HK-2 (cell line): ENCODE data around the gene TUFT1.

Source experiments
- DNase-seq: peaks from one replicate; pipeline ENCODE4 v3.0.0-alpha.2; 2018; ENCODE audit not compliant: unreplicated experiment

Gene TUFT1

GRCh38 chr1:151537112-151537511, 3.0 kb upstream of the TUFT1 start:
- peak; percentile 81 for DNase-seq

DNA sequence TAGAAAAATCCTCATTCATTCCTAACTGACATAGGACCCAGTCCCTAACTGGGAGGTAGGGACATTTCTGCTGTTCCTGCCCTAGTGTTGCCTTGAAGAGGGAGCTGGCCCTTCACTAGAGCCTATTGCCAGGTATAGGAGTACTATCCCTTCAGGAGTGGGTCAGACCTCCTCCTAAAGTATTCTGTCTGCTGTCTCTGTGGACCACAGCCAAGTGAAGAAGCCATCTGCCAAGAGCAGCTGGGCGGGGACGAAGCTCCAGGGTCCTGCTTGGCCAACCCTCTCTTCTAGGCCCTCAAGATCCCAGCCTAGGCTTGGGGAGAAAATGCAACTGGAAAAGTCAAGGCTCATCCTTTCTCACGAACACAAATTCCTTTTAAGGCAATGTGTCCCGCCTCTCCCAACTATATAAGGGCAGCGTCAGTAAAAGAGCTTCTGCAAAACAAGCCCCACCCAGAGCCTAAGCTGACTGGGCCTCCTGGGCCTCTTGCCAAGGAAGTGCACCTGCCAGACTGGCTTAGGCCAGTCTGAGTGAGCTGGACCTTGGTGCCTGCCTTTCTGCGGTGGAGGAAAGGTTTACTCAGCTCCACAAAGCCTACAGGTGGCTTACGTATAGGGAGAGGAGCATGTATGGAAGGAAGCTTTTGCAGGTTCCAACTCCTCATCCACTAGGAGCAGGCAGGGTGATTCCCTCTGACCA, 638 bp upstream of the TUFT1 start:
- DNase-seq, result peak; percentile 94

- peak; percentile 41 for DNase-seq
Observed at GRCh38 chr1:151540982-151541377, 871 bp downstream of the TUFT1 start.

DNA sequence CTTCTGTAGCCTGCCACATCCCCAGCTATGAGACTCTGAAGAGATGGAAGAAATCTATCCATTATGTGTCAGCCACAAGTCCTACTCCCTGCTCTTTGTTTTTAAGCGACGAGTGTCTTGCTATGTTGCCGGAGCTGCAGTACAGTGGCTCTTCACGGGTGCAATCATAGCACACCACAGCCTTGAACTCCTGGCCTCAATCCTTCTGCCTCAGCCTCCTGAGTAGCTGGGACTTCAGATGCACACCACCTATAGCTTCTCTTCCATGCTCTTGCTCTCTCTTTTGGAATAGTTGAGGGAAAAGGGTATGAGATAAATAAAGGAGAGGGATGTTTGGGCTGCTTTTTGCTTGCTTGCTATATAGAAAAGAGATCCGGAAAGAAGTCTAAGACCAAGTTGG, 1.6 kb downstream of the TUFT1 start:
- DNase-seq, result peak; percentile 19

- DNase-seq, result peak; percentile 64
Observed at GRCh38 chr1:151542710-151543129, 2.6 kb downstream of the TUFT1 start.

DNA sequence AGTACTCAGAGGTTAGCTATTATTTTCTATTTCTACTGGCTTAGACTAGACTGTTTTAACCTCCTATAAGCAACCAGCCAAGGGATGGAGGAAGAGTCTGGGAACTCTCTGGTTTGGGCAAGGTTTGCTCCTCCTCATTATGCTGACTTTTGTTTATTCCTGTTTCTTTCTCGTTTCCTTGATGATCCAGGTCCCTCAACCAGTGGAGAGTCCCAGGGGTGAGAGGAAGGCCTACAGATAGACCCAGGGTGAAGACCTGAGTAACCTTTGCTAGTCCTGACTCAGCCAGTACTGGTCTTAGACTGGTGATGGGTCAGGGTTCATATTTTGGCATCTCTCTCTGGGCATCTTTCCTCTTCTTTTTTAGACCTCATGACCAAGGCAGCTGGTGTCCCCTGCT, 5.4 kb downstream of the TUFT1 start:
- no peak for DNase-seq

GRCh38 chr1:151546011-151546925, 6.2 kb downstream of the TUFT1 start:
- DNase-seq, result no peak

DNA sequence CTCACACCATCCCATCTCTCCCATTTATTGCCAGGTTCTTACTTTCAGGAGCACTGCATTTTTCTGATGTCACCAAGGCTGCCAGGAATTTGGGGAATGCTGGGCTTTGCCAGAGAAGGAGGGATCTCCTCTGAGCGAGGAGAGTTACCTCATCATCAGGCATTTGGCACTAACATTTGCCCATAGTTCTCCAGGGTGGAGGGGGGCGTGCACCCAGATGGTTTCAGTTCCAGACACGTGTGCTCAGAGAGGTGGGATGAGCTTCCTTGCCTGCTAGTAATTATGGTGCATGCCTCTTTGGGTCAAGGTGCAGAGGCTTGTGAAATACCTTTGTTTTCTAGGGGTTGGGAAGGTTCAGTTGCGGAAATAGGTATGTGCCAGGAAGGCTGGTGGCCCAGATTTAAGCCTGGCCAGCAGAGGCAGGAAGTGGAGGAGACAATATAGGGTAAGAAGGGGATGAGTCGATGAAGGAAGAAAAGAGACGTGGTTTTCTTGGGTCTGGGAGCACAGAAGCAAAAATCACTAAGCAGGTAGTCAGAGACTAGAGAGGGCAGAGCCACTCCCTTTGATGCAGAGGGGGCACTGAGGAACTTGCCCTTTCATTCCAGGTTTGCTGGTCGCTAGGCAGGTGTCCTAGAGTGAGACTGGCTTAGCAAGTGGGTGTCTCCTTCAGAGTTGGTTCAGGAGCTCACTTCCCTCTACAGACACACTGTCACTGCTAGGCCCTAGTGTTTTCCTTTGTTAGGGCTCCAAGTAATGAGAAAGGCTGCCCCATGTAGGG, 7.2 kb downstream of the TUFT1 start:
- peak; percentile 89 for DNase-seq

GRCh38 chr1:151547900-151548230, 7.8 kb downstream of the TUFT1 start:
- peak; percentile 13 for DNase-seq

GRCh38 chr1:151549199-151549598, 9.1 kb downstream of the TUFT1 start:
- DNase-seq, result no peak

- no peak for DNase-seq
Observed at GRCh38 chr1:151553659-151554058, 13.6 kb downstream of the TUFT1 start.

DNA sequence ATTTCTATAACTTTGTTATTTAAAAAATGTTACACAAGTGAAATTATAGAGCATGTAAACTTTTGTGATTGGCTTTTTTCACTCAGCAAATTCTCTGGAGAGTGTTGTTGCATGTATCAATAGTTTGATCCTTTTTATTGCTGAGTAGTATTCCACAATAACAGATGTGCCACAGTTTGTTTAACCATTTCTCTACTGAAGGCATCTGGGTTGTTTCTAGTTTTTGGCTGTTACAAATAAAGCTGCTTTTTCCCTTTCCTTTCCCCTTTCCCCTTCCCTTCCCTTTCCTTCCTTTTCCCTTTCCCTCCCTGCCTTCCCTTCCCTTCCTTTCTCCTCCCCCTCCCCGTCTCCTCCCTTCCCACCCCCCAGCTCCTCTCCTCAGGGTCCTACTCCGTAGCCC, 15.9 kb downstream of the TUFT1 start:
- no peak for DNase-seq

- DNase-seq, result no peak
Observed at GRCh38 chr1:151562661-151563060, 22.6 kb downstream of the TUFT1 start.

- DNase-seq, result no peak
Observed at GRCh38 chr1:151563376-151563775, 23.3 kb downstream of the TUFT1 start.

DNA sequence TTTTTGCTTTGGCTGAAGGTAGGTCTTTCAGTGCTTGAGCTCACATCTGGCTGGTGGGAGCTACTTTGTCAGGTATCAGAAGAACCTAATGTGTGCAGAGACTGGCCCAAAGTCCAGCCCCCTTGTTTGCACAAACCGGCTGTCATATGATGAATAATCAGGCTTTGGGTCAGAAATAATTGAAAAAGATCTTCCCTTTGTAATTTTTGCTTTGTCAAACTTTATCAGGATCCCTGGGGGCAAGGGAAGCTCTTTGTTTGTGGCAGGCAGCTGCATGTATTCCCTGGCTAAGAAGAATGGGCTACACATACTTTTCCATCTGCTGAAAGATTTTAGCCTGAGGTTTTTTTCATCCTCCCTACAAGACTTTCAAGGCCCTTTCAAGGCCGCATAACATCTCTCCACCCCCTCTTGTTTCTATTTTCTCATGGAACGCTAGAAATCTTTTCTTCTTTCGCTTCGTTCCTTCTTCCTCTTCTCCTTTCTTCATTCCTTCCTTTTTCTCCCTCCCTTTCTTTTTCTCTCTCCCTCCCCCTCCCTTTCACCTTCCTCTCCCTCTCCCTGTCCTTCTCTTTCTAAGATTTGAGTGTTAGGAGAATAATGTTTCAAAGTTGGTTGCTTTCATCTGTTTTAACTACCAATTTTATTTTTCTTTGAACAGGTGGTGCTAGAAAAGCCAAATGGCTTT, 25.5 kb downstream of the TUFT1 start:
- no peak for DNase-seq

- DNase-seq, result no peak
Observed at GRCh38 chr1:151568626-151569088, 28.5 kb downstream of the TUFT1 start.

DNA sequence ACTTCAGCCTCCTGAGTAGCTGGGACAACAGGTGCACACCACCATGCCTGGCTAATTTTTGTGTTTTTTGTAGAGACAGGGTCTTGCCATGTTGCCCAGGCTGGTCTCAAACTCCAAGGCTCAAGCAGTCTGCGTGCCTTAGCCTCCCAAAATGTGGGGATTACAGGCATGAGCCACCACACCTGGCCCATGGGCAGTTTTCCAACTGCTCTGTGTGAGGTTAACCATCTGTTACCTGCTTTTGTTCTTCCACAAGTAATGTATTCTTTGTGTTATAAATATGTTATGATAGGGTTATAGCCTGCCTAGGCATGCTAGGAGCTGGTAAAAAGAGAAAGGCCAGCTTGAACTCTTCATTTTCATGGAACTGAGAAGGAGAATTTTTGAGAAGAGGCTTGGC, 30.7 kb downstream of the TUFT1 start:
- DNase-seq, result no peak

GRCh38 chr1:151574575-151575529, 34.7 kb downstream of the TUFT1 start:
- DNase-seq, result no peak

GRCh38 chr1:151577173-151577572, 37.1 kb downstream of the TUFT1 start:
- DNase-seq, result no peak

DNA sequence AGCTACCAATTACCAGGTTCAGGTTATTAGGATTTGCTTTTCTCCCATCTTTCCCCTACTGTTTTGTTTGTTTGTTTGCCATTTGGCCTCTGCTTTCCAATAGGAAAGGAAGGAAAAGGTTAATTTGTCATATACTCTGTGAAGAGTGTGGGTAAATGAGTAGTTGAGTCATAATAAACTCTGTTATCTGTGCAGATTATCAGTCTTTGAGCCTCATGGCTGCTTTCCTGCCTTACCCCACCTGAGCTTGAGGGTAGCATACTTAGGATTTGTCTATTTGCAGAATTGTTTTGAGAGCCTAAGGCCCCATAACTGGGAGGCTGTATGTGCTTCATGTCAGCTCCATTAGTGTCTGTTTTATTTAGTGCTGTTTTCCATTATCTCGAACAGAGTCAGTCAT, 38.8 kb downstream of the TUFT1 start:
- DNase-seq, result no peak
